HG03280 (cell line): ENCODE measurements around the gene MS4A10.

Experiments used
- ATAC-seq: cut with Tn5 transposase; IDR thresholded peaks from one replicate; pipeline ENCODE4 v1.9.1; 2021; ENCODE audit warnings: mild to moderate bottlenecking, moderate library complexity; ENCODE audit not compliant: unreplicated experiment

The MS4A10 gene

GRCh38 chr11:60785806-60786361 lies 751 bp downstream of the MS4A10 start:
- ATAC-seq: no peak

GRCh38 chr11:60786811-60787567 lies 1.9 kb downstream of the MS4A10 start:
- ATAC-seq: no peak

GRCh38 chr11:60788401-60789125 lies 3.4 kb downstream of the MS4A10 start:
- ATAC-seq: no peak

GRCh38 chr11:60790726-60791125 lies 5.6 kb downstream of the MS4A10 start:
- no peak for ATAC-seq

- no peak for ATAC-seq
Measured at GRCh38 chr11:60791153-60791933, 6.2 kb downstream of the MS4A10 start.

DNA sequence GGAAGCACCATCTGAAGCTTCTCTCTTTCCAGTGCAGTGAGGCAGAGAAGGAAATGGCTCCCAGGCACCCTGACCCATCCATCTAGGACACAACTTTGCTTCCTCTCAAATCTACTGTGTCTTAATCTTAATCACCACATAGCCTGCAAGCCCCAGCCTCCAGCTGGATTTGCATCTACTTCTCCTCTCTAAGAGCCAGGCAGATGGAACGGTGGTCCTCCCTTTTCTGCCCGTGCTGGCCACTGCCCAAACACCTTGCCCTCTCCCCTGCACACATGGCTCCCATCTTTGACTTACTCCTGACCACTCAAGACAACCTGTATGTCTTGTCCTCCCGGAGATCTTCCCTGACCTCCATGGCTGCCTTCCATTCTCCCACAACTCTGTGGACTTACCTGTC lies 7.4 kb downstream of the MS4A10 start:
- ATAC-seq: no peak

DNA sequence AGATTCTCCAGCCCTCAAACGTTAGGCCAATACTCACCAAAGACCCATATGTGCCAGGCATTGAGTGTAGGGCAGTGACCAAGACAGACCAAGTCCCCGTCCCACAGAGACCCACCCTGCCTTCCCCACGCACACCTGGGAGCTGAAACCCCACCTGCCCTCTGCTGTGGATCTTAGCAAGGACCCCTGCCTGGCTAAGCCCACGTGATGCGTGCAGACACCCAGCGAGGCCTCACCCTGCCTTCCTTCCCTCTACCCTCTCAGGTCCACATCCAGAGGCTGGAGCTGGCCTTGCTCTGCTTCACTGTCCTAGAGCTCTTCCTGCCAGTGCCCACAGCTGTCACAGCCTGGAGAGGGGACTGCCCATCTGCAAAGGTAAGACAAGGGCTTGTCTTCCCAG lies 10.2 kb downstream of the MS4A10 start:
- no peak for ATAC-seq

DNA sequence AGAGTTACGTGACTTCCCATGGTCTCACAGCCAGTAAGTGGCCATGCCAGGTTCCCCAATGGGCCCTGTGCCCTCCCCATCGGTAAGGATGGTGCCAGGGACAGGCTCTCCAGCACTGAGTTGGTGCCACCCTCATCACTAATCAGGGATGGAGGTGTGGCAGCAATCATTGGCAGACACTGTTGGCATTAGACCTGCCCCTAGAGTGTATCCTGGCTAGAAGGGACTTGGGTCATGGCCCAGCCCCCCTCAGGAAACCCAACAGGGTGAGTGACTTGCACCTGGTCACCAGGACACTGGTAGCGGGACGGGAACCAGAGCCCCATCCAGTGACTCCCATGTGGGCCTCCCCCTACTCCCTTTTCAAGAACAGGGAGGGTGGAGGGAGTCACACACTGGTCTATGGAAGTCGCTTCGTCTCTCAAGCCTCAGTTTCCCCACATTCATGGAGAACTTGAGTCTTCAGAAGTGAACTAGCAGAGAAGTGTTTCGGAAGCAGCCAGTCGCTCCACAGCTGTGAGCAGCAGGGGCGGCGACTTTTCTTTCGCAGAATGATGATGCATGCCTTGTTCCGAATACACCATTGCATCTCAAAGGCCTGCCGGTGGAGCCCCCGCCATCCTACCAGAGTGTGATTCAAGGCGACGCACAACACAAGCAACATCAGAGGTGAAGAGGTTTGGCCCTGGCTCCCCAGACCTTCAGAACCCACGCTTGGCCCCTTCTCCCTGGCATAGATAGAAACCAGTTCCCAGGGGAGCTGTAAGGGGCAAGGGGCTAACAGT lies 12.9 kb downstream of the MS4A10 start:
- ATAC-seq: no peak

DNA sequence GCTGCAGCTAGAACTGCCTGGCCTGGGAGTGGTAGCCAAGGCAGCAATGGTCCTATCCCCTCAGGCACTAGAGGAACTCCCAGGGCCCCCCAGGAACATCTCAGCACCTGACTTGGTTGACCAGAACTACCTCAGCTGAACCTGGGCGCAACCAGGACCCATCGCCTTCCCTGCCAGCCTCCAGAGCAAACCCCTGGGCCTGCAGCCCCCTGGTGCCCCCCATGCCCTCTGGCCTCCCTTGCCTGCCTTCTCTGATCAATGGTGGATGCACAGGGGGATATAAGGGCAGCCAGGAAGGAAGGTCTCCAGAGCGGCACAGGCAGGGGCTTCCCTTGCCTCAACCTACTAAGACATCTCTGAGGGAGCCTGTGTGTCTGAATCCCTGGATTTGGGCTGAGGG lies 13.5 kb downstream of the MS4A10 start:
- no peak for ATAC-seq

DNA sequence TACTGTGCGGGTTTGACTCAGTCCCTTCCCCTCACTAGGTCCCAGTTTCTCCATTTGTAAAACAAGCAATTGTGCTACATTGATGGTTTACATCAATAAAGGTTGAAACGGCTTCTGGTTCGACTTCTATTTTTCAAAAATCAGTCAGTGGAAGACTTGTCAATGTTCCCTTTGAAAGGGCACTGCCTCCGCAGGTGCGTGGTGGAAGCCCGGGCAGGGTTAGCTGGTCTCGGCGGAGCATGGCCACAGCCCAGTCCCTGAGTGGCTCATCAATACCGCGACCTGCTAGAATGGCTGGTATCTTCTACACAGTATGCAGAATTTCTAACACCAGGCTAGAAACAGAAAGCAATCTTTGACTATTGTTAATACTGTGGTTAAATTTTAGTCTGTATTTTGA lies 16.1 kb downstream of the MS4A10 start:
- ATAC-seq: no peak

DNA sequence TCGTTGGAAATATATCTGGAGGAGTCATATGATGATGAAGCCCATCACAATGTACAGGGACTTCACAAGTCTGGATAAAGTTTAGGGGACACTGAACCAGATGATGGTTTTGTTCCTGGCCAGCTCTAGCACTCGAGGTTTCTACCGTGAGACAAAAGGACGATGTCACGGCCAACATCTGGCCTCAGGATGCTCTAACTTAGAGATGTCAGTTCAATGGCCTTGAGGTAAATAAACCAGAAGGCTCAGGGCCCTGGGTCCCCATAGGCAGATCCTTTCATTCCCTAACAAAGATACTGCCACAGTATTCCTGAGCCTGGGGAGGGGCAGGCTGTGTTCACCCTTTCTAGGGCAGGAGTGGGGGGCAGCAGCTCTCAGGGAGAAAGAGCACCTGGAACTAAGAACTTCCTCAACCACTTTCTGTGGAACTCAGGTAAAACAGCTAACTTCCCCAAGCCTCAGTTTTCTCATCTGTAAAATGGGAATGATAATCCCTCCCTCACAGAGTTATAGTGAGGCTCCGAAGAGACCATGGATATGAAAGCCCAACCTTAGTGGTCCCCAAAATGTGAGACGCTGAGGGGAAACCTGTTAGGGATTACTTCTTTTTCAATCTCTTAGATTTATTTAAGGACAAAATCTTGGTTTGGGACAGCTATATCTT lies 18.3 kb downstream of the MS4A10 start:
- no peak for ATAC-seq

GRCh38 chr11:60809249-60809648 lies 24.1 kb downstream of the MS4A10 start:
- ATAC-seq: no peak

GRCh38 chr11:60809691-60810090 lies 24.6 kb downstream of the MS4A10 start:
- no peak for ATAC-seq

DNA sequence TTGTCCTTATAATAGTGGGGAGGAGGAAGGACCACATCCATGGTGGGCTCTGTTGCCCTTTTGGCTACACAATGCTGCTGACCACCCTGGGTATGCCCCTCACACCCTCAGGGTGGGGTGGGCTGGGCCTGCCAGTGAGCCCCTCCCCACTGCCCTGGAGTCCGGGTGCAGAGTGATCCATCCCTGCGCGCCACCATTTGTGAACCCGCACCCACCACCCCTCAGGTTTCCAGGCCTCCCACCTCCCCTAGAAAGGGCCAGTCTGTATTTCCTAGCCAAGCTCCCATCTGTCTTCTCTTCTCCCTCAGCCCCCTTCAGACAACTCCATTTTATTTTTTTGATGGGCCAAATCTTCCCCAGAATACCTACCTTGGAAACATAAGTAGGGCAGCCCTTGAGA lies 25.0 kb downstream of the MS4A10 start:
- no peak for ATAC-seq

DNA sequence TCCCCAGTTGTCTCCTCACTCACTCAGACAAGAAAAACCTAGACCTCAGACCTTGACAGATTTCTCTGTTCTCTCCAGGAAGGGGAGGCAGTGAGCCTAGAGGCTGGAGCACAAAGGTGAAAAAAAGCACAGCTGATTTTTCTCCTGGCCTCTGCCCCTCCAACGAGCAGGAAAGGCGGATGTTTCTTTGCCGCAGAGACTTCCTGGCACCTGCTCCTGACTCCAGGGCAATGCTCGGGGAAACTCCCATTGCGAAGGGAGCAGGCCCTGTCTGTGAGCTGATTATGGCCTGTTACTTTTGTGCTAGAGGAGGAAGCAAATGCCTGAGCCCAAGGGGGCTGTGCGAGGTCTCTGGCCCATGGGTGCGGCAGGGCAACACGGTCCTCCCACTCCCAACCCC lies 25.4 kb downstream of the MS4A10 start:
- no peak for ATAC-seq

DNA sequence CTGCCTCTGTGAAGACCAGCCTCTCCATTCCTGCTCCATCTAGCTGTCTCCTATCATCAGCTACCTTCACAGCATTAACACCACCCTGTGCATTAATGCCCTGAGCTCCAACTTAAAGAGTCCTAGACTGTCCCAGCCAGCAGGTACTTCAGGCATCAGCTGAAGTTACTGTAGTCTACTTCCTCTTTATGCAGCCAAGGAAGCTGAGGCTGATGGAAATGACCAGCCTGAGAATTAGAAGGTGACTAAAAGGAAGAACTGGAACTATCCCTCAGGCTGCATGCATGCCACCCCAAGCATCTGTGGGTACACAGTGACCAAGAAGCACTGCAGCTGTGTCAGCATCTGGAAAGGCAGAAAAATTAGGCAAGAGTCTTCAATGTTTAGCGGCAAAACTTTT lies 28.2 kb downstream of the MS4A10 start:
- no peak for ATAC-seq

DNA sequence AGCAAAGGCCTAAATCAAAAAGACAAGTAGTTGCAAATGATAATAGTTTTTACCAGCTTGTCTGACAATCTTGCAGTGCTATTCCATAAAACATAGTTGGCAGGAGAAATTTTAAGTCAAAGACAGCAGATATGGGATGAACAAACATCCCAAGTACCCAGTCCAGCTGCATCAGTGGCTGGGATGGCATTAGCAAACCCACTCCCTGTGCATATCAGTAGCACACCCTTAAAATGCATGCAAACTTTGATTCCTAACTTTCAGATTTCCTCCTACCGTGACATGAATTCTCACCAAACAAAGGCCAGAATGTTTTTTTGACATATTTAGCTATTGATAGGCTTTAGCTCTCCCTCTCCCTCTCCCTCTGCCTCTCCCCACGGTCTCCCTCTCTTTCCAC lies 29.0 kb downstream of the MS4A10 start:
- no peak for ATAC-seq

- ATAC-seq: no peak
Measured at GRCh38 chr11:60816590-60817157, 31.5 kb downstream of the MS4A10 start.

DNA sequence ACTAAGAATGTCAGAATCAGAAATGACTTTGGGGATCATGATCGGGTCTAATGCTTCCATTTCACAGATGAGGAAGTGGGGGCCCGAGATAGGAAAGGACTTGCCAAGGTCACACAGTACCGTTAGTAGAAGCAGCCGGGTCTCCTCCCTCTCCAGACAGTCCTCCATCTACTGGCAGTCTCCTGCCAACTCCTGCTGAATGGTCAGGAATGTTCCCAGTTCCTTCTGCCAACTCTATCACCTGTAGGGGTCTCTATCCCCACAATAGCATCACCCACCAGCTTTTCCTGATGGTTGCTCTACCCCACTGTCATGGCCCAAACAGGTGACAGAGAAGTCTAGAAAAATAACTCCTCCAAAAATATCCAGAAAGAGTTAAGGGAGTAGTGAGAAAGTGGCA lies 32.9 kb downstream of the MS4A10 start:
- no peak for ATAC-seq
